GM12878 (cell line): ENCODE data around the gene RPL34. TPM values are rescaled to one million over a fixed set of nuclear protein-coding genes. Genes with fewer than 3 reads are reported as not detected.

Experiments used
- ATAC-seq: fragments of 200-7000 bp; cut with Tn5 transposase; 3 replicates; pipeline ENCODE4 v1.9.1; 2020; ENCODE audit warnings: mild to moderate bottlenecking, moderate library complexity
- BruUV-seq: library from RNA; stranded (reverse); fragments of 400-500 nt; replicated peaks from 2 replicates; lab custom pipeline; 2021; lab: Mats Ljungman, UMichigan
- CTCF ChIA-PET: fragments of 300-600 bp; sonication (Branson Sonifier 250); formaldehyde crosslinking; extraction: SDS; loops from one replicate; lab custom pipeline; 2021; ENCODE audit warnings: inconsistent platforms; lab: Yijun Ruan, JAX
- POLR2A ChIA-PET: fragments of 350-600 bp; formaldehyde crosslinking; extraction: SDS; loops from one replicate; lab custom pipeline; 2021; ENCODE audit warnings: inconsistent platforms; lab: Charles Lee
- RAD21 ChIA-PET: fragments of 300-600 bp; sonication (Branson Sonifier 250); formaldehyde crosslinking; loops from one replicate; lab custom pipeline; 2023; ENCODE audit warnings: antibody characterized with exemption; ENCODE audit not compliant: unreplicated experiment; lab: Charles Lee
- SMC1A ChIA-PET: fragments of 300-600 bp; sonication (Branson Sonifier 250); formaldehyde crosslinking; loops from one replicate; lab custom pipeline; 2023; ENCODE audit not compliant: unreplicated experiment, uncharacterized antibody; lab: Charles Lee
- DNase-seq: peaks from one replicate; pipeline ENCODE4 v3.0.0-alpha.2; 2011; ENCODE audit warnings: low read depth, low spot score
- FAIRE-seq: peaks from 3 replicates; lab custom pipeline; 2011; peaks lifted over from hg19 to GRCh38; lab: Jason Lieb, UNC
- H2AFZ ChIP-seq: 2 replicates; pipeline ENCODE4 v1.6.0; 2011; ENCODE audit warnings: low read depth, low read length, control low read depth; ENCODE audit not compliant: control insufficient read depth
- H3K27ac ChIP-seq: 2 replicates; pipeline ENCODE4 v1.5.1; 2011; ENCODE audit warnings: control low read depth; ENCODE audit not compliant: control insufficient read depth, insufficient read depth
- H3K27me3 ChIP-seq, 2 experiments: replicated peaks in 1 of 2; 2 replicates each; pipeline versions ENCODE4 v1.6.0 to v1.6.1; 2011; ENCODE audit warnings: low read length in 1 of 2; ENCODE audit not compliant: control insufficient read depth in 2 of 2, insufficient read depth in 2 of 2
- H3K36me3 ChIP-seq, 2 experiments: 2 replicates each; pipeline ENCODE4 v1.5.1; 2011; ENCODE audit warnings: low read length in 1 of 2; ENCODE audit not compliant: control insufficient read depth in 2 of 2, insufficient read depth in 2 of 2
- H3K4me1 ChIP-seq: 2 replicates; pipeline ENCODE4 v1.6.1; 2011; ENCODE audit warnings: mild to moderate bottlenecking, low read length, moderate library complexity, mixed read lengths; ENCODE audit not compliant: control insufficient read depth, insufficient read depth
- H3K4me2 ChIP-seq: 2 replicates; pipeline ENCODE4 v1.6.0; 2011; ENCODE audit warnings: control low read depth; ENCODE audit not compliant: control insufficient read depth, insufficient read depth
- H3K4me3 ChIP-seq: fragments of 200-600 bp; sonication (generic); 2 replicates; pipeline ENCODE4 v1.5.1; 2016
- H3K79me2 ChIP-seq: 2 replicates; pipeline ENCODE4 v1.6.0; 2011; ENCODE audit warnings: low read length; ENCODE audit not compliant: control insufficient read depth, insufficient read depth
- H3K9ac ChIP-seq: 2 replicates; pipeline ENCODE4 v1.8.0; 2011; ENCODE audit warnings: low read length, control low read depth, mixed read lengths; ENCODE audit not compliant: control insufficient read depth, insufficient read depth
- H3K9me3 ChIP-seq: replicated peaks from 3 replicates; pipeline ENCODE4 v1.5.1; 2011; ENCODE audit warnings: mild to moderate bottlenecking, low read length; ENCODE audit not compliant: control insufficient read depth, insufficient read depth
- H4K20me1 ChIP-seq: 2 replicates; pipeline ENCODE4 v1.6.0; 2011; ENCODE audit not compliant: control insufficient read depth, insufficient read depth
- ASH2L ChIP-seq: fragments of 300-600, 200-600 bp; sonication (generic); IDR thresholded peaks from 2 replicates; pipeline ENCODE4 v1.6.1; 2017; ENCODE audit warnings: low read depth, mild to moderate bottlenecking, borderline replicate concordance
- CBX5 ChIP-seq: sonication (generic); IDR thresholded peaks from 2 replicates; pipeline ENCODE4 v1.6.1; 2016; ENCODE audit warnings: low read depth, moderate library complexity, mild to moderate bottlenecking, inconsistent platforms
- EGR1 ChIP-seq, 2 experiments: IDR thresholded peaks; 1 replicate in 1 of 2; 2 replicates in 1 of 2; pipeline ENCODE4 v1.6.1; 2011 to 2012; ENCODE audit warnings: low read depth in 2 of 2, low read length in 2 of 2, borderline replicate concordance in 1 of 2, mild to moderate bottlenecking in 1 of 2, moderate library complexity in 1 of 2
- ETV6 ChIP-seq, 2 experiments: fragments of 450-650 bp in 1 of 2; IDR thresholded peaks in 1 of 2; conservative IDR thresholded peaks in 1 of 2; 2 replicates each; pipeline ENCODE4 v1.6.1; 2014; ENCODE audit warnings: antibody characterized with exemption in 1 of 2, borderline replicate concordance in 1 of 2, low read depth in 1 of 2, mild to moderate bottlenecking in 1 of 2, moderate library complexity in 1 of 2
- GATAD2B ChIP-seq: fragments of 450-650 bp; conservative IDR thresholded peaks from 2 replicates; pipeline ENCODE4 v1.6.1; 2017; ENCODE audit warnings: low read depth, mild to moderate bottlenecking, moderate library complexity
- KAT2A ChIP-seq: conservative IDR thresholded peaks from 2 replicates; pipeline ENCODE4 v1.6.1; 2011; ENCODE audit warnings: low read depth, low read length; ENCODE audit not compliant: control insufficient read depth
- MEF2A ChIP-seq: IDR thresholded peaks from 2 replicates; pipeline ENCODE4 v1.6.1; 2011; ENCODE audit warnings: low read depth, mild to moderate bottlenecking, low read length, moderate library complexity; ENCODE audit not compliant: insufficient read depth
- MYB ChIP-seq: fragments of 150-350 bp; IDR thresholded peaks from 2 replicates; pipeline ENCODE4 v1.6.1; 2014; ENCODE audit warnings: mild to moderate bottlenecking, low read depth, low read length, borderline replicate concordance
- NFYB ChIP-seq: IDR thresholded peaks from 2 replicates; pipeline ENCODE4 v1.6.1; 2011; ENCODE audit warnings: low read depth, mild to moderate bottlenecking, low read length, improper control_type of control experiment, moderate library complexity; ENCODE audit not compliant: insufficient read depth
- NKRF ChIP-seq: fragments of 450-650 bp; conservative IDR thresholded peaks from 2 replicates; pipeline ENCODE4 v1.6.1; 2017; ENCODE audit warnings: mild to moderate bottlenecking, moderate library complexity
- NR2F1 ChIP-seq: fragments of 450-650 bp; conservative IDR thresholded peaks from 2 replicates; pipeline ENCODE4 v1.6.1; 2017; ENCODE audit warnings: mild to moderate bottlenecking
- RELB ChIP-seq: fragments of 450-650 bp; IDR thresholded peaks from 2 replicates; pipeline ENCODE4 v1.6.1; 2017; ENCODE audit warnings: low read depth, mild to moderate bottlenecking, moderate library complexity
- SMAD1 ChIP-seq: fragments of 450-650 bp; IDR thresholded peaks from 2 replicates; pipeline ENCODE4 v1.6.1; 2018; ENCODE audit warnings: mild to moderate bottlenecking, low read depth; ENCODE audit not compliant: partially characterized antibody
- SMARCA5 ChIP-seq: fragments of 450-650 bp; IDR thresholded peaks from 2 replicates; pipeline ENCODE4 v1.6.1; 2017; ENCODE audit warnings: mild to moderate bottlenecking
- TCF3 ChIP-seq: IDR thresholded peaks from 2 replicates; pipeline ENCODE4 v1.6.1; 2012; ENCODE audit warnings: low read depth, mild to moderate bottlenecking, low read length, borderline replicate concordance; ENCODE audit not compliant: insufficient read depth
- ZNF384 ChIP-seq: IDR thresholded peaks from 2 replicates; pipeline ENCODE4 v1.6.1; 2012; ENCODE audit warnings: low read depth, mild to moderate bottlenecking, low read length, improper control_type of control experiment, borderline replicate concordance
- WGBS: methylation state at CpG from one replicate; pipeline ENCODE4 v1.1.6; 2016; ENCODE audit warnings: low lambda C conversion rate; ENCODE audit not compliant: insufficient replicate concordance, insufficient coverage; ENCODE audit errors: missing lambda C conversion rate; 5-methylcytosine and 5-hydroxymethylcytosine counted together
- in situ Hi-C: fragments of 300-500 bp; cut with MboI; formaldehyde crosslinking; loops from 9 replicates; pipeline ENCODE4 v1.14.3; 2018; ENCODE audit warnings: mixed read lengths
- intact Hi-C: fragments of 100-400 bp; cut with micrococcal nuclease; formaldehyde crosslinking; loops from one replicate; pipeline ENCODE4 v1.14.2; 2022; ENCODE audit not compliant: unreplicated experiment
- polyA plus RNA-seq, 11 experiments: library from polyadenylated mRNA; depleted of rRNA in 4 of 11; unstranded in 6 of 11; stranded (reverse) in 5 of 11; fragments of >200 nt; fragmentation: Nextera tagmentation in 4 of 11; fragmentation: Illumina TruSeq in 1 of 11; extraction: Ambion mirVana in 4 of 11; extraction: Trizol in 1 of 11; gene quantifications; 1 replicate in 1 of 11; 2 replicates in 10 of 11; pipeline versions ENCODE4 v1.2.1 to v1.2.3, GENCODE V29; 2011 to 2016; ENCODE audit warnings: inconsistent platforms in 2 of 11, missing spikeins in 2 of 11, low read depth in 1 of 11
- total RNA-seq, 4 experiments: library from RNA; depleted of rRNA in 3 of 4; stranded (reverse); fragments of >200 nt in 3 of 4; fragmentation: Illumina TruSeq in 1 of 4; extraction: Trizol in 1 of 4; gene quantifications; 2 replicates each; pipeline versions ENCODE4 v1.2.1 to v1.2.3, GENCODE V29; 2013 to 2021

Gene RPL34
- total and polyA plus RNA-seq, 10 of the 15 experiments (the other 5 are each of a cell fraction or from before 2014, with no cell fraction given): 1,792 to 6,697 (median 2,464) TPM

- intact Hi-C loops: no loop called here
- peaks cover 5 to 6% of the 10 kb centered on the region in 2 experiments for H3K36me3 ChIP-seq
- H4K20me1 ChIP-seq: no peaks in the 10 kb centered on the region
- 54% methylated on average over 1 of the region's 1 CpG for WGBS
- FAIRE-seq (no peak), ATAC-seq (no peak), DNase-seq (no peak)
- H3K9me3 ChIP-seq: no peaks in the 10 kb centered on the region
- H3K79me2 ChIP-seq: no peaks in the 10 kb centered on the region
- H3K4me1 ChIP-seq: no peaks in the 10 kb centered on the region
- TF ChIP-seq GATAD2B (no peak), KAT2A (no peak), EGR1 (IDR thresholded peaks at IDR 0.05; ENCODE audit: borderline replicate concordance in 1 of 2, low read depth in 2 of 2, low read length in 2 of 2) (no peak), SMAD1 (no peak), ASH2L (no peak), ZNF384 (no peak), CBX5 (no peak), SMARCA5 (no peak), NFYB (no peak), ETV6 (conservative IDR thresholded peaks at IDR 0.05 in 1 of 2, IDR thresholded peaks at IDR 0.05 in 1 of 2; ENCODE audit: borderline replicate concordance in 1 of 2, low read depth in 1 of 2) (no peak), NR2F1 (no peak), MEF2A (no peak), RELB (no peak), TCF3 (no peak), NKRF (no peak), MYB (no peak)
- CTCF ChIA-PET: no interaction called here
- RAD21 ChIA-PET: no interaction called here
- no peak overlapping the region for H3K4me2 ChIP-seq
- no peak overlapping the region for H2AFZ ChIP-seq
- SMC1A ChIA-PET: no interaction called here
- in situ Hi-C loops: no loop called here
- no TSS peak for BruUV-seq
- POLR2A ChIA-PET: interaction anchor here (0.7 kb wide), 1 partner anchor 251 kb away, joined by 3 read pairs; no protein-coding TSS in a partner anchor
- no peaks in the 10 kb centered on the region for H3K27me3 ChIP-seq
- no peak overlapping the region for H3K9ac ChIP-seq
- H3K4me3 ChIP-seq: no peak overlapping the region
- no peak overlapping the region for H3K27ac ChIP-seq
These were observed 15.9 kb downstream of the RPL34 start for GRCh38 chr4:108636246-108636645.
